Sigmoid colon (tissue), 4 donors: ENCODE data around the gene WASF2.

Experiments
- EP300 ChIP-seq, 4 donors: sonication (generic); formaldehyde crosslinking; IDR thresholded peaks; one replicate each; pipeline ENCODE4 v1.6.1; 2017; ENCODE audit warnings: antibody characterized with exemption in 4 of 4
- POLR2A ChIP-seq, 2 donors: fragments of 450-650 bp; IDR thresholded peaks; one replicate each; pipeline ENCODE4 v1.6.1; 2016; ENCODE audit warnings: antibody characterized with exemption in 2 of 2, mild to moderate bottlenecking in 2 of 2, moderate library complexity in 2 of 2
- POLR2AphosphoS5 ChIP-seq, 4 donors: sonication (generic); formaldehyde crosslinking; IDR thresholded peaks; one replicate each; pipeline ENCODE4 v1.6.1; 2017; ENCODE audit warnings: antibody characterized with exemption in 4 of 4
- TF ChIP-seq, protein P1 (sequence below), 4 experiments: fragments of 450-650 bp in 3 of 4; fragments of 200-600 bp in 1 of 4; IDR thresholded peaks; one replicate each; pipeline ENCODE4 v1.5.1; 2016 to 2019; ENCODE audit warnings: antibody characterized with exemption in 4 of 4, mild to moderate bottlenecking in 3 of 4, moderate library complexity in 2 of 4

DNA sequence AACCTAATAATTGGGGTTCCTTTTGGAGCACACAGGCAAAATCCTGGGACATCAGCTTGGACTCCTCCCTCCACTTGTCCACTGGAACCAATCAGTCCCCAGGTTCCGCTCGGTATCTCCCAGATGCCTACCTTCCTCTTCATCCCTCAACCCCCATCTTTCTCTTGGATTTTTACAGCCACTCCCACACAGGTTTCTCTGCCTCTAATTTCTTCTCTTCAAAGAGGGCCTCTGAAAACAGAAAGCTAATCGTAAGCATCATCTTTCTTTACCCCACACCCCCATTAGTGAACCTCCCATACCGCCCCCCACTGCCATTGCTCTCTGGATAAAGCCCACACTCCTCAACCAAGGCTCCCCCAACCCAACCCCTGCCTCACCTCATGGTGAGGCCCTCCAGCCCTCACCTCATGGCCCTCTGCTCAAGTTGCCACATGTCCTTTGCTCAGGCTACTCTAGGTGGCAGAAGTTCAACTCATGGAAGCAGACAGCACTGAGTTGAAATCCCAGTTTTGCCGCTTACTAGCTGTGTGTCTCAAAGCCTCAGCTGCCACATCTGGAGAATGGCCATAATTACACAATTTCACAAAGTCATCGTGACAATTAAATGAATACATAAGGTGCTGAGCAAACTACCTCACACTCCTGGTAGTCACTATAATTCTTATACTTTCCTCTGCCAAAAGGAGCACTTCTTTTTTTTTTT is 18.1 kb upstream of the WASF2 start:
- TF ChIP-seq POLR2A (IDR thresholded peaks at IDR 0.05) (no peak), POLR2AphosphoS5 (IDR thresholded peaks at IDR 0.05) (no peak), EP300 (IDR thresholded peaks at IDR 0.05) (no peak)
- TF ChIP-seq, protein P1, sequence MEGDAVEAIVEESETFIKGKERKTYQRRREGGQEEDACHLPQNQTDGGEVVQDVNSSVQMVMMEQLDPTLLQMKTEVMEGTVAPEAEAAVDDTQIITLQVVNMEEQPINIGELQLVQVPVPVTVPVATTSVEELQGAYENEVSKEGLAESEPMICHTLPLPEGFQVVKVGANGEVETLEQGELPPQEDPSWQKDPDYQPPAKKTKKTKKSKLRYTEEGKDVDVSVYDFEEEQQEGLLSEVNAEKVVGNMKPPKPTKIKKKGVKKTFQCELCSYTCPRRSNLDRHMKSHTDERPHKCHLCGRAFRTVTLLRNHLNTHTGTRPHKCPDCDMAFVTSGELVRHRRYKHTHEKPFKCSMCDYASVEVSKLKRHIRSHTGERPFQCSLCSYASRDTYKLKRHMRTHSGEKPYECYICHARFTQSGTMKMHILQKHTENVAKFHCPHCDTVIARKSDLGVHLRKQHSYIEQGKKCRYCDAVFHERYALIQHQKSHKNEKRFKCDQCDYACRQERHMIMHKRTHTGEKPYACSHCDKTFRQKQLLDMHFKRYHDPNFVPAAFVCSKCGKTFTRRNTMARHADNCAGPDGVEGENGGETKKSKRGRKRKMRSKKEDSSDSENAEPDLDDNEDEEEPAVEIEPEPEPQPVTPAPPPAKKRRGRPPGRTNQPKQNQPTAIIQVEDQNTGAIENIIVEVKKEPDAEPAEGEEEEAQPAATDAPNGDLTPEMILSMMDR (IDR thresholded peaks at IDR 0.05), result no peak
